Measurements from ENCODE around the gene GSTP1. TPM values are rescaled to one million over a fixed set of nuclear protein-coding genes. Genes with fewer than 3 reads are reported as not detected.
A peak's percentile ranks its signal among the peaks of the same experiment; 100 is the strongest.

GSTP1 gene
- total RNA-seq, 1 donor from 2014 or later: 1,931 TPM

DNA sequence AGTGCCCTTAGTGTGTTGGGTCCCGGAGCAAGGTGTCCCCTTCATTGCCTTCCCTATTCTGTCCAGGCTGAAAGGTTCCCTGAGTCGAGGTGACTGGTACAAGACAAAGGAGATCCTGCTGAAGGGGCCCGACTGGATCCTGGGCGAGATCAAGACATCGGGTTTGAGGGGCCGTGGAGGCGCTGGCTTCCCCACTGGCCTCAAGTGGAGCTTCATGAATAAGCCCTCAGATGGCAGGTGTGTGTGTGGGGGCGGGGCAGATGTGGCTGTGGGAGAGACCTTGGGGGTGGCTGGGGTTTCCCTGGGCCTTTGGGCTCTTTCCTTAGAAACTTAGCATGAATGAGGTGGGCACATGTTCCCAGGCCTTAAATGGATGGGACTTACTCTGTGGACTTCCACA, 24.9 kb downstream of the GSTP1 start:
- DNase-seq (ENCODE audit: low read depth) (no peak), FAIRE-seq (no peak)
- Histone ChIP-seq H3K4me3 (ENCODE audit: low read depth, low read length) (no peak overlapping the region), H3K27me3 (ENCODE audit: control insufficient read depth, insufficient read depth, low read length) (no peaks in the 10 kb centered on the region), H3K36me3 (ENCODE audit: control insufficient read depth, insufficient read depth, low read length) (peaks cover 26% of the 10 kb centered on the region)
- no peak for TF ChIP-seq CTCF (IDR thresholded peaks at IDR 0.05; ENCODE audit: insufficient read depth, low read length, severe bottlenecking)

DNA sequence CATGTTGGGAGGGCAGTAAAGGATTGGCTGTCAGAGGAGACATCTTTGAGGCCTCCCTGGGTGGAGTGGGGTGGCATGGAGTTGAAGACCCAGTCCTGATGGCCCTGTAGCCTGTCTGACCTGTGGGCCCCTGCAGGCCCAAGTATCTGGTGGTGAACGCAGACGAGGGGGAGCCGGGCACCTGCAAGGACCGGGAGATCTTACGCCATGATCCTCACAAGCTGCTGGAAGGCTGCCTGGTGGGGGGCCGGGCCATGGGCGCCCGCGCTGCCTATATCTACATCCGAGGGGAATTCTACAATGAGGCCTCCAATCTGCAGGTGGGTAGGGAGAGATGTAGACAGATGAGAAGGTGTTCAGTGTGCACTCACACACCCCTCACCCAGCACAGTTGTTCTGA, 25.7 kb downstream of the GSTP1 start:
- DNase-seq (ENCODE audit: low read depth): no peak
- Histone ChIP-seq H3K4me3 (ENCODE audit: low read depth, low read length) (no peak overlapping the region), H3K36me3 (ENCODE audit: control insufficient read depth, insufficient read depth, low read length) (peaks cover 26% of the 10 kb centered on the region), H3K27me3 (ENCODE audit: control insufficient read depth, insufficient read depth, low read length) (no peaks in the 10 kb centered on the region)
- TF ChIP-seq CTCF (IDR thresholded peaks at IDR 0.05; ENCODE audit: insufficient read depth, low read length, severe bottlenecking): no peak
- FAIRE-seq: no peak

- Histone ChIP-seq H3K4me3 (ENCODE audit: low read depth, low read length) (no peak overlapping the region), H3K27me3 (ENCODE audit: control insufficient read depth, insufficient read depth, low read length) (no peaks in the 10 kb centered on the region), H3K36me3 (ENCODE audit: control insufficient read depth, insufficient read depth, low read length) (peaks cover 26% of the 10 kb centered on the region)
- FAIRE-seq (no peak), DNase-seq (ENCODE audit: low read depth) (no peak)
- no peak for TF ChIP-seq CTCF (IDR thresholded peaks at IDR 0.05; ENCODE audit: insufficient read depth, low read length, severe bottlenecking)
Observed at GRCh38 chr11:67610302-67610868, 26.8 kb downstream of the GSTP1 start.

DNA sequence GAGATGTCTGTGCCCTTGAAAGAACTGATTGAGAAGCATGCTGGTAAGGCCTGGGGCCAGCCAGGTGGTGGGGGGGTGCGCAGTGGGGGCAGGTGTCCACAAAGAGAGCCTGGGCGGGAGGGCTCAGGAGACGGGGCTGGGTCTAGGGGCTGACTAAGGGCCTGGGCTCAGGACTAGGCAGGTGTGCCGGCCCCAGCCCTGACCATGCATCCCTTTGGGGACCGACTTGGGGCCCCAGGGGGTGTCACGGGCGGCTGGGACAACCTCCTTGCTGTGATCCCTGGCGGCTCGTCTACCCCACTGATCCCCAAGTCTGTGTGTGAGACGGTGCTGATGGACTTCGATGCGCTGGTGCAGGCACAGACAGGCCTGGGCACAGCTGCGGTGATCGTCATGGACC, 27.6 kb downstream of the GSTP1 start:
- FAIRE-seq (no peak), DNase-seq (ENCODE audit: low read depth) (no peak)
- Histone ChIP-seq H3K4me3 (ENCODE audit: low read depth, low read length) (no peak overlapping the region), H3K36me3 (ENCODE audit: control insufficient read depth, insufficient read depth, low read length) (peaks cover 26% of the 10 kb centered on the region), H3K27me3 (ENCODE audit: control insufficient read depth, insufficient read depth, low read length) (peaks cover under 1% of the 10 kb centered on the region)
- TF ChIP-seq CTCF (IDR thresholded peaks at IDR 0.05; ENCODE audit: insufficient read depth, low read length, severe bottlenecking): no peak

DNA sequence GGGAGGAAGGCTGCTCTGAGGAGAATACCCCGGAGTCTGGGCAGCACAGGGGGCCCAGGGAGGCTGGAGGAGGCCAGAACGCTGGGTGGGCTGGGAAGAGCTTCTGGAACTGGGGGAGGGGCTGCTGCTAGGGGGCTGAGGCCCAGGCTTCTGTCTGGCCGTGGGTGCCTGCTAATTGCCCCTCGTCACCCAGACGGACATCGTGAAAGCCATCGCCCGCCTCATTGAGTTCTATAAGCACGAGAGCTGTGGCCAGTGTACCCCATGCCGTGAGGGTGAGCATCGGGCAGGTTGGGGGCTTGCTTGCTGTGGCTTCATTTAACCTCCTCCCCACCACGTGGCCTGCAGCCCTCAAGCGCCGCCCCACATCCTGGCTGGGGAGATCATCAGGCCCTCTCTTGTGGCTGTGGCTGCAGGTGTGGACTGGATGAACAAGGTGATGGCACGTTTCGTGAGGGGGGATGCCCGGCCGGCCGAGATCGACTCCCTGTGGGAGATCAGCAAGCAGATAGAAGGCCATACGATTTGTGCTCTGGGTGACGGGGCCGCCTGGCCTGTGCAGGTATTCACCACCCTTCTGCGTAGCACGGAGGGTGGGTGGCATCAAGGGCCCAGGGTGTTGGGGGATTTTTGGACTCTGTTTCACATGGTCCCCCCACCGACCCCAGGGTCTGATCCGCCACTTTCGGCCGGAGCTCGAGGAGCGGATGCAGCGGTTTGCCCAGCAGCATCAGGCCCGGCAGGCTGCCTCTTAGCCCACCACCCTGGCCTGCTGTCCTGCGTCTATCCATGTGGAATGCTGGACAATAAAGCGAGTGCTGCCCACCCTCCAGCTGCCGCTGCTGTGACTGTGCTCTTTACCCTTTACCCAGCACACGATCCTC, 28.3 kb downstream of the GSTP1 start:
- no peak for DNase-seq (ENCODE audit: low read depth)
- peaks cover 26% of the 10 kb centered on the region for H3K36me3 ChIP-seq (ENCODE audit: control insufficient read depth, insufficient read depth, low read length)
- TF ChIP-seq CTCF (IDR thresholded peaks at IDR 0.05; ENCODE audit: insufficient read depth, low read length, severe bottlenecking): no peak
- peak; percentile 28 for FAIRE-seq
- no peak overlapping the region for H3K4me3 ChIP-seq (ENCODE audit: low read depth, low read length)
- H3K27me3 ChIP-seq (ENCODE audit: control insufficient read depth, insufficient read depth, low read length): peaks cover 2% of the 10 kb centered on the region
